Tongue (tissue), 3 donors: ENCODE data around the gene MXD1. TPM values are rescaled to one million over a fixed set of nuclear protein-coding genes. Genes with fewer than 3 reads are reported as not detected.
A peak's percentile ranks its signal among the peaks of the same experiment; 100 is the strongest.

Source experiments
- DNase-seq: peaks from one replicate; pipeline ENCODE4 v3.0.0-alpha.2; 2015
- small RNA-seq: library from RNA; depleted of rRNA; stranded (forward); fragments of <200 nt; gene quantifications from one replicate; pipeline ENCODE3, GENCODE V24; 2014; ENCODE audit warnings: low replicate concordance
- total RNA-seq: library from RNA; depleted of rRNA; stranded (reverse); fragments of >200 nt; gene quantifications from one replicate; pipeline ENCODE4 v1.2.3, GENCODE V29; 2014

The MXD1 gene
- total RNA-seq, 1 donor from 2014 or later: 21.8 TPM

- DNase-seq: peak; percentile 10
Measured at GRCh38 chr2:69979902-69980807, 65.2 kb downstream of the MXD1 start.

- no peak for DNase-seq
Measured at GRCh38 chr2:69983392-69983966, 68.6 kb downstream of the MXD1 start.

GRCh38 chr2:69985216-69985615 lies 70.3 kb downstream of the MXD1 start:
- DNase-seq: no peak

- DNase-seq: no peak
Measured at GRCh38 chr2:69985688-69986087, 70.8 kb downstream of the MXD1 start.

- no peak for DNase-seq
Measured at GRCh38 chr2:69986691-69987090, 71.8 kb downstream of the MXD1 start.

- DNase-seq: no peak
Measured at GRCh38 chr2:69988086-69988635, 73.3 kb downstream of the MXD1 start.

- no peak for DNase-seq
Measured at GRCh38 chr2:69989009-69989408, 74.1 kb downstream of the MXD1 start.

GRCh38 chr2:69989441-69990105 lies 74.7 kb downstream of the MXD1 start:
- DNase-seq: no peak

Small RNA genes within 50 kb of the gene (small RNA-seq; reads per million reads assigned to genes)
- not detected for gene RPL23AP92

Other genes starting within 250 kb of the MXD1 start
- gene ANXA4, start 173.0 kb upstream of the MXD1 start, total RNA-seq: 29.5 TPM
- gene GMCL1, start 85.4 kb upstream of the MXD1 start, total RNA-seq: 14.9 TPM
- gene SNRNP27, start 21.2 kb upstream of the MXD1 start, total RNA-seq: 59.9 TPM
- 0.62 TPM for gene ASPRV1, start 46.5 kb downstream of the MXD1 start, total RNA-seq
- gene PCBP1, start 172.4 kb downstream of the MXD1 start, total RNA-seq: 104 TPM